Transverse colon (tissue), 4 donors: ENCODE measurements around the gene DQX1. TPM values are rescaled to one million over a fixed set of nuclear protein-coding genes. Genes with fewer than 3 reads are reported as not detected.

Source experiments
- DNase-seq: peaks from one replicate; pipeline ENCODE4 v3.0.0-alpha.2; 2019
- H3K27ac ChIP-seq, 4 donors: fragments of 200-600 bp; sonication (generic); 2 replicates each; pipeline ENCODE4 v1.5.1; 2016 to 2018; ENCODE audit warnings: inconsistent platforms in 4 of 4
- H3K27me3 ChIP-seq: fragments of 200-600 bp; sonication (generic); 2 replicates; pipeline ENCODE4 v1.5.1; 2017; ENCODE audit warnings: inconsistent platforms
- H3K36me3 ChIP-seq, 4 donors: fragments of 200-600 bp; sonication (generic); 2 replicates each; pipeline ENCODE4 v1.5.1; 2017 to 2019; ENCODE audit warnings: inconsistent platforms in 4 of 4
- H3K4me1 ChIP-seq, 4 donors: fragments of 200-600 bp; sonication (generic); 2 replicates each; pipeline ENCODE4 v1.5.1; 2017 to 2020; ENCODE audit warnings: inconsistent platforms in 4 of 4
- H3K4me3 ChIP-seq, 4 donors: fragments of 200-600 bp; sonication (generic); 1 replicate in 1 of 4; 2 replicates in 3 of 4; pipeline versions ENCODE4 v1.5.1 to v1.6.1; 2017 to 2019; ENCODE audit warnings: inconsistent platforms in 4 of 4
- H3K9me3 ChIP-seq, 2 donors: fragments of 200-600 bp; sonication (generic); 2 replicates each; pipeline ENCODE4 v1.5.1; 2017 to 2019; ENCODE audit warnings: inconsistent platforms in 2 of 2
- EP300 ChIP-seq: sonication (generic); formaldehyde crosslinking; IDR thresholded peaks from one replicate; pipeline ENCODE4 v1.6.1; 2017; ENCODE audit warnings: antibody characterized with exemption, low read depth
- POLR2A ChIP-seq: fragments of 450-650 bp; IDR thresholded peaks from one replicate; pipeline ENCODE4 v1.6.1; 2016; ENCODE audit warnings: antibody characterized with exemption, mild to moderate bottlenecking, moderate library complexity
- POLR2AphosphoS5 ChIP-seq, 3 donors: sonication (generic); formaldehyde crosslinking; IDR thresholded peaks; one replicate each; pipeline ENCODE4 v1.6.1; 2016; ENCODE audit warnings: antibody characterized with exemption in 3 of 3
- WGBS, 2 donors: methylation state at CpG; one replicate each; pipeline ENCODE4 v1.1.5; 2018; ENCODE audit warnings: low coverage in 1 of 2; 5-methylcytosine and 5-hydroxymethylcytosine counted together
- in situ Hi-C, 4 donors: fragments of 200-750 bp; cut with MboI; loops; one replicate each; pipeline versions ENCODE4 v1.15.0 to v1.15.1; 2017; ENCODE audit warnings: low sequenced_read_pairs in 3 of 4, low pct_ligation_motif_present in 1 of 4, low pct_unique_long_range_greater_than_20kb in 1 of 4
- intact Hi-C: fragments of 100-400 bp; cut with DNase I; formaldehyde crosslinking; loops from one replicate; pipeline ENCODE4 v1.15.1; 2023; ENCODE audit warnings: low total_unique reads
- total RNA-seq, 4 donors: library from RNA; depleted of rRNA; stranded (reverse); fragments of >200 nt; gene quantifications; one replicate each; pipeline ENCODE4 v1.1.0, GENCODE V29; 2016
- TF ChIP-seq, protein P1 (sequence below), 5 experiments: fragments of 200-600 bp in 3 of 5; fragments of 450-650 bp in 2 of 5; sonication (generic) in 3 of 5; IDR thresholded peaks; 1 replicate in 2 of 5; 2 replicates in 3 of 5; pipeline ENCODE4 v1.5.1; 2016 to 2017; ENCODE audit warnings: antibody characterized with exemption in 5 of 5, inconsistent platforms in 3 of 5, mild to moderate bottlenecking in 2 of 5, moderate library complexity in 1 of 5

Gene DQX1
- total RNA-seq, 4 donors from 2014 or later = 32.4 to 194 (median 53.1) TPM

- no peak for DNase-seq
- WGBS, 2 donors = 96 to 100% methylated on average over 1 to 3 of the region's 3 CpGs
- Histone ChIP-seq H3K4me3 (peak overlapping the region in 1 of 4 donors; percentile 54), H3K27ac (peak overlapping the region in 1 of 4 donors; percentile 90), H3K27me3 (peaks cover 33% of the 10 kb centered on the region), H3K9me3 (no peaks in the 10 kb centered on the region), H3K36me3 (no peaks in the 10 kb centered on the region), H3K4me1 (peaks cover 15 to 59% (median 44%) of the 10 kb centered on the region in 4 donors)
- no peak for TF ChIP-seq POLR2A
- no peak for TF ChIP-seq POLR2AphosphoS5 (IDR thresholded peaks at IDR 0.05)
- no peak for TF ChIP-seq EP300
- TF ChIP-seq, protein P1, sequence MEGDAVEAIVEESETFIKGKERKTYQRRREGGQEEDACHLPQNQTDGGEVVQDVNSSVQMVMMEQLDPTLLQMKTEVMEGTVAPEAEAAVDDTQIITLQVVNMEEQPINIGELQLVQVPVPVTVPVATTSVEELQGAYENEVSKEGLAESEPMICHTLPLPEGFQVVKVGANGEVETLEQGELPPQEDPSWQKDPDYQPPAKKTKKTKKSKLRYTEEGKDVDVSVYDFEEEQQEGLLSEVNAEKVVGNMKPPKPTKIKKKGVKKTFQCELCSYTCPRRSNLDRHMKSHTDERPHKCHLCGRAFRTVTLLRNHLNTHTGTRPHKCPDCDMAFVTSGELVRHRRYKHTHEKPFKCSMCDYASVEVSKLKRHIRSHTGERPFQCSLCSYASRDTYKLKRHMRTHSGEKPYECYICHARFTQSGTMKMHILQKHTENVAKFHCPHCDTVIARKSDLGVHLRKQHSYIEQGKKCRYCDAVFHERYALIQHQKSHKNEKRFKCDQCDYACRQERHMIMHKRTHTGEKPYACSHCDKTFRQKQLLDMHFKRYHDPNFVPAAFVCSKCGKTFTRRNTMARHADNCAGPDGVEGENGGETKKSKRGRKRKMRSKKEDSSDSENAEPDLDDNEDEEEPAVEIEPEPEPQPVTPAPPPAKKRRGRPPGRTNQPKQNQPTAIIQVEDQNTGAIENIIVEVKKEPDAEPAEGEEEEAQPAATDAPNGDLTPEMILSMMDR (IDR thresholded peaks at IDR 0.05) = no peak
- in situ Hi-C loops (loop anchor here in 1 of 4 donors (5.0 kb wide), 1 partner anchor 73 kb away; no protein-coding TSS in a partner anchor), intact Hi-C loops (no loop called here)
Observed at GRCh38 chr2:74504591-74504990, 21.4 kb downstream of the DQX1 start.

- peaks cover 33% of the 10 kb centered on the region for H3K27me3 ChIP-seq
- H3K9me3 ChIP-seq = no peaks in the 10 kb centered on the region
- H3K36me3 ChIP-seq = no peaks in the 10 kb centered on the region
- 60 to 84% methylated on average over 12 to 45 of the region's 45 CpGs for WGBS, 2 donors
- no peak for TF ChIP-seq POLR2AphosphoS5 (IDR thresholded peaks at IDR 0.05)
- no peak for TF ChIP-seq POLR2A
- TF ChIP-seq EP300 = no peak
- TF ChIP-seq, protein P1 (IDR thresholded peaks at IDR 0.05) = no peak
- peak overlapping the region; percentile 6 to 54 (median 47) for H3K4me3 ChIP-seq
- peak overlapping the region; percentile 85 to 90 (median 86) for H3K27ac ChIP-seq
- H3K4me1 ChIP-seq = peaks cover 22 to 67% (median 52%) of the 10 kb centered on the region in 4 donors
- in situ Hi-C loops (loop anchor here in 1 of 4 donors (5.0 kb wide), 1 partner anchor 74 kb away; no protein-coding TSS in a partner anchor), intact Hi-C loops (no loop called here)
- no peak for DNase-seq
Observed at GRCh38 chr2:74503506-74504475, 22.2 kb downstream of the DQX1 start.

DNA sequence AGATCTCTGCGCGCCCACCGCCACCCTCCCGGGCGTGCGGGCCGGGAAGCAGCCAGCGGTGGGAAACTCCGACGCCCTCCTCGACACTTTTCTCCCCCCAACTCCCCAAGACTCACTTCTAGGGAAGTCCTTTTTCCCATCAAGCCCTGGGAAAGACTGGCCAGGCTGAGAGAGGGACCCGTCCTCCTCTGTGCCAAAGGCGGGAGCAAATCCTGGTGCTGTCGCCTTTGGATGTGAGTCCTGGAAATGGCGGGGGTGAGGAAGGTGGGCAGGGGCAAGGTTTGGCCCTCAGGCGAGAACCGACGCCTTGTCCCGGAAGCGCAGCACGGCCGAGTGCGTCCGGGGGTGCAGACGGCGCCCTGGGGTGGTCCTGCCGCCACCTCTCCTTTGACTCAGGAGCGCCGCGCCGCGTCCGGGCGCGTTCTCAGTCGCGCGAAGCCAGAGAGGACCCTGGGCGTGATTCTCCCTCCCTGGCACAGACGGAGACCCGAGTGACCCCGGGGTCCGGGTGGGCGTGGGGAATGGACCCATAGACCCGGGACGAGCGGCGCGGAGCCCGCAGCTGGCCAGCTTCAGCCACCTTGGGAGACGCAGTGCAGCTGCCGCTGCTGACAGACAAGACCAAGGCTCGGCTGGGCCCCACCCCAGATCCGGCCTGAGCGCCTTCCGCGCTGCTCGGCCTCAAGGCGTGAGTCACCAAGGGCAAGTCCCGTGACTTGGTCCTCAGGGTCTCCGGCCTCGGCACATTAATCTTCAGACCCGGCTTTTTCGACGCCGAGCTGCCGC lies 23.1 kb downstream of the DQX1 start:
- Histone ChIP-seq H3K4me3 (peak overlapping the region; percentile 46 to 59 (median 51)), H3K36me3 (no peaks in the 10 kb centered on the region), H3K27me3 (peaks cover 36% of the 10 kb centered on the region), H3K9me3 (no peaks in the 10 kb centered on the region), H3K4me1 (peaks cover 29 to 69% (median 55%) of the 10 kb centered on the region in 4 donors), H3K27ac (peak overlapping the region; percentile 85 to 90 (median 86))
- TF ChIP-seq, protein P1 (IDR thresholded peaks at IDR 0.05) = peak in 2 of 5 experiments; percentile 24 to 27
- TF ChIP-seq POLR2A (peak; percentile 91), POLR2AphosphoS5 (IDR thresholded peaks at IDR 0.05) (peak; percentile 81 to 93 (median 92)), EP300 (no peak)
- 2% methylated on average over 49 of the region's 67 CpGs; no CpG with 5 or more reads in 1 of the 2 donors for WGBS, 2 donors
- intact Hi-C loops = no loop called here
- in situ Hi-C loops = loop anchor here in 1 of 4 donors (5.0 kb wide), 1 partner anchor 74 kb away; no protein-coding TSS in a partner anchor
- peak; percentile 89 for DNase-seq
